Non-pigmented ciliary epithelial cell (primary cell): Measurements from ENCODE around the gene MED13L.
"Not testable (repeated sequence)": the region's sequence is repeated elsewhere in the genome, so short reads cannot be mapped to it uniquely, and the experiment has no call there.

Experiments used
- DNase-seq: peaks from one replicate; pipeline ENCODE4 v3.0.0-alpha.2; 2010; ENCODE audit warnings: low read depth

The MED13L gene

DNA sequence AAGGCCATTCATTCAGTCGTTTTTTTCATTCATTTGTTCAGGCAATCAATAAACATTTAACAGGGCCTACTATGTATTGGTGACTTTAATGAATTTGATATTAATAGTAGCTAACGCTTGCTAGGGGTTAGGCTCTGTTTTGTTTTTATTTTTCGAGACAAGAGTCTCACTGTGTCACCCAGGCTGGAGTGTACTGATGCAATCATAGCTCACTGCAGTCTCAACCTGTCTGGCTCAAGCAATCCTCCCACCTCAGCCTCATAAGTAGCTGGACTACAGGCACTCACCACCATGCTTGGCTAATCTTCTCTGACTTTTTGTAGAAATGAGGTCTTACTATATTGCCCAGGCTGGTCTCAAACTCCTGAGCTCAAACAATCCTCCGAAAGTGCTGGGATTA, 25.6 kb upstream of the MED13L start:
- no peak for DNase-seq

DNA sequence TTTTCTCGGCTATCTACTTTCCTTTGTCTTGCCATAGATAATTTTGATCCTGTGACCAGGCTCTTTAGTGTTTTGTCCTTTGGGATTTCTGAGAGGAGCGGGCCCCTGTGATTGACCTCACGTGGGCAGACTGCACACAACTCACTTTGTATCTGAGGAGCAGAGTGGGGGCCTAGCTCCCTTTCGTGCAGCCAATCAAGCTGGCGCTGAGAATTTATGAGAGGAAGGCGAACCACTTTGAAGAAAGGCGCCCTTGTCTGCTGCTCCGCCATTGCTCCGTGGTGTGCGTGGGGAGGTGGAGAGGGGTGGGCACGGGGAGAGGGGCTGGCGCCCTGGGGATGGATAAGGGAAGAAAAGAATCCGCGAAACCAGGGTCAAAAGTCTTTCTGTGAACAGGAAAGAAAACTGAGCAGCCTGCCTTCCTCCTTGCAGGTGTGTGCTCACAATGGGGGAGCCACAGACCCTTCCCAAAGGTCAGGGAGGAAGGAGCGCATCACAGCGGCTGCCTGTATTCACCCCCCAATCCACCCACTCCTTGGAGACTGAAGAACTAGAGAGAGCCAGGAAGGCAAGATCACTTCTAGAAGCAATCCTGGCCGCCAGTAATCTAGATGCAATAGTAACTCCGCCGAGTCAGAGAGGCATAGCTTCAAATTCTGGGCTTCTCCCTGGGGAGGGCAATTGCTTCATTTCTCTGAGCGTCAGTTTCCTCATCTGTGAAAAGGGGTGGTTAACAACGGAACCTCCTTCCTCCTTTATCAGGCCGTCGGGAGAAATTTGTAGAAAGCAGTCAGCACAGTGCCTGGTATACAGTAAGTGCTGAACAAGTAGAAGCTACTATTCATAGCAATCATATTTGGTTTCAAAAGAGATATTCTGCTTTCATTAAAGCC, 24.9 kb upstream of the MED13L start:
- DNase-seq, result no peak

- no peak for DNase-seq
Measured at GRCh38 chr12:116301621-116302020, 24.1 kb upstream of the MED13L start.

DNA sequence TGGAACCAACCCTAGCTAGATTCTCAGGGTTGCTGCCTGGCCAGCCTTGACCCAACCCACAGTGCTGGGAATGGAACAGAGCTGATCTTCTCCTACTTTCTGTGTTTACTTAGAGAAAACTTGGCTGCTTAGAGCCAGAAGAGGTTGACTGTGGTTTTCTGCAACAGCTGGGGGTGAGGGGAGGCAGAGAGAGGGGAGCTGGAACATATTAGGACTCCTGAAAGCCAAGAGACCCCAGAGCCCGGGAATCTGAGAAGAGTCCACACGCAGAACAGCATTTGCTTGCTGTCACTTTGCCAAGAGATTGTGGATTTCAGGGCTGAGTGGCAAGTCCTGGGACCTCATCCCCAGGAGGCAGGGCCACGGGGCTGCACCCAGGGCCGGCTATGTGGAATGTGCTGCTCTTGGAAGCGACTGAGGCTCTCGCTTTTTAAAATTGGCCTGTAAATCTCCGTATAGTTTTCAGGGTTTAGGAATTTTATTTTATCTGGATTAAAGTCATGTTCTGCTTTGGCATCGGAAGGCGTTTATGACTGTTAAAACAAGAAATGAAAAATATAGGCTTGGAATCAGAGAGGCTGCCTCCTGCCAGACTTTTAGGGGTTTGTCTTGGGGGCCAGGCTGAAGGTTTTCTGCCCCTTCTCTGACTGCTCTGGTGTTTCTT, 22.3 kb upstream of the MED13L start:
- no peak for DNase-seq

DNA sequence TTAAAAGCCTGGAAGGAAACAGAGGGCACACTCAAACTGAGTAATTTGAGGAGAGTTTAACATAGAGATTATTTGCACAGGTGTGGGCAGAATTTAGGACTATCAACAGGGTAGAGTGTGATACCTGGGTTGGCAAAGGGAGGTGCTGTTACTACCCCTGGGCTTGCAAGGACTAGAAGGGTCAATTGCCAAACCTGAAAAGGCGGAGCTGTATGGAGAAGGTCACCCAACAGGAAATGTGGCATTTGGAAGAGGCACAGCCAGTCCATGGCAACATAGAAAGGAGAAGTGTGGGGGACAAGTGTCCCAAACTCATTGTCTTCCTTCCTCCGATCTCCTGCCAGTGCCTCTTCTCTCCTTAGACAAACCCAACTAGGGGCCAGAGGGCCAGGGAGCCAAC, 21.6 kb upstream of the MED13L start:
- DNase-seq, result no peak

DNA sequence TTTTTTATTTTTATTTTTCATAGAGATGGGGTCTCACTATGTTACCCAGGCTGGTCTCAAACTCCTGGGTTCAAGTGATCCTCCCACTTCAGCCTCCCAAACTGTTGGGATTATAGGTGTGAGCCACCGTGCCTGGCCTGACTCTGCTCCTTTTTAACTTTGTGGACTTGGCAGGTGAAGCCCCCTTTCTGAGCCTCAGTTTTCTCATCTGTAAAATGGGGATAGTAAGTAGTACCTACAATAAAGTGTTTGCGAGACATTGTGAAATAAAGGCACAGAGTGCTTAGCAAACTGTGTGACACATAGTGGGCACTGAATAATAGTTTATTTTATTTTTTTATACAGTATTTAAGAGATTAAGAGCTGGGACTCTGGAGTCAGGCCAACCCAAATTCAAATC, 21.1 kb upstream of the MED13L start:
- DNase-seq, result no peak

GRCh38 chr12:116297224-116297834, 19.8 kb upstream of the MED13L start:
- DNase-seq, result no peak

GRCh38 chr12:116295327-116296263, 18.1 kb upstream of the MED13L start:
- no peak for DNase-seq

- DNase-seq, result no peak
Measured at GRCh38 chr12:116294454-116295165, 17.1 kb upstream of the MED13L start.

- DNase-seq, result no peak
Measured at GRCh38 chr12:116293687-116294453, 16.4 kb upstream of the MED13L start.

DNA sequence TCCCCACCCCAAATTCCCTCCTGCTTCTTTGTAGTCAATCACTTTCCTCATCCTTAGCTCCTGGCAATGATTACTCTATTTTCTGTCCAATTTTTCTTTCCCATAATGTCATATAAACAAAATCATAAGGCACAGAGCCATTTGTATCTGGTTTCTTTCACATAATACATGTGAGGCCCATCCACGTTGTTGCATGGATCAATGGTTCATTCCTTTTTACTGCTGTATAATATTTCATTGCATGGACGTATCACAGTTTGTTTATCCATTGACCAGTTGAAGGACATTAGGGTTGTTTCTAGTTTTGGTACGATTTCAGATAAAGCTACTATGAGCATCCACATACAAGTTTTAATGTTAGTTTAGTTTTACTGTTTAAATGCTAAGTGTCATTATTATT, 13.7 kb upstream of the MED13L start:
- DNase-seq, result no peak

DNA sequence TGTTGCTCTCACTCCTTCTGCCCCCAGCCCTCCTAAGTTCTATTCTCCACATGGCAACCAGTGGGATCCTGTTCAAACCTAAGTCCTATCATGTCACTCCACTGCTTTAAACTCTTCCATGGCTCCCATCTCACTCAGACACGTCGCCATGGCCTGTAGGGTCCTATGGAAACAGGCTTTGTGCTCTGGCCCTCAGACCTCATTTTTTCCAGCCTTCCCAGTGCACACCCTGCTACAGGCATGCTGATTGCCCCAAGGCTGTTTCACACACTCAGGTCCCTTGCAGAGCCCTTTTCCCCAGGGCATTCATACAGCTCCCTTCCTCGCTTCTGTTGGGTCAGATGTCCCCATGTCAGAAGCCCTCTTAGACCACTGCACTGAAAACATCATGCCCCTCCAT, 11.2 kb upstream of the MED13L start:
- DNase-seq, result no peak

- no peak for DNase-seq
Measured at GRCh38 chr12:116287842-116288301, 10.4 kb upstream of the MED13L start.

- no peak for DNase-seq
Measured at GRCh38 chr12:116284396-116284795, 6.9 kb upstream of the MED13L start.

- not testable (repeated sequence) for DNase-seq
Measured at GRCh38 chr12:116283881-116284280, 6.4 kb upstream of the MED13L start.

DNA sequence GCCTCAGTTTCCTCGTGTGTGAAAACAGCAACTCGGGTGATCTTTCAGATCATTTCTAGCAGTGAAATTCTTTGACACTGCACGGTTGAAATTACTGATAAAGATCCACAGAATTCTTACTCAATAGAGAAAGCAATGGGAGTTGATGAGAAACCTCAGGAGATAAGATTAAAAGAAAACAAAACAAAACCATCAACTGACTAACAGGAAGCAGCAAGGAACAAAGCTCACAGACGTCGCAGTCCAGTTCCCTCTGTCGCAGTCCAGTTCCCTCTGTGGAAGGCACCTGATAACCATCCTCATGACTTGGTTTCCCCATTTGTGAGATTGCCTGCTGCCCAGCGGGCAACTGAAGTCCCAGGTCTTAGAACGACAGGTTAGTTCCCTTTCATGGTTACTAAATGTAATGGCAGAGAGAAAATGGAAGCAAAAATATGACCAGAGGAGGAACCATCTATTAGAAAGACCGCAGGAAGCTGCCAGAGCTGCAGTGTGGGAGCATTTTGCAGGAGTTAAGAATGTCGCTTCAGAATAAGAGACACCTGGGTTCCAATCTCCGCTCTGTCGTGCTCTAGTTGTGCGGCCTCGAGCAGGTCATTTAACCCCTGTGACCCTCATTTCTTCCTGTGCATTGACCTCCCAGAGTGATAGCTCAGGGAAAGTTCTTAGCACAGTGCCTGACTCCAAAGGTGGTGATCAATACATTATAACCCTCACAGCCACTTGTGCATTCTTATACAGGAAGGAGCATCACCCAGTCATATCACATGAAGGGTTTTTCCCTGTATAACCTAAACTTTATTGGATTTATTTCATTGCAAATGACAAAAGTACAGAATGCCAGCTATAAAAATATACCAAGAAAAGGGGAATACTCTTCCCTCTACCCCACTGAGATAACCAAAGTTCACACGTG, 5.1 kb upstream of the MED13L start:
- DNase-seq, result no peak

- no peak for DNase-seq
Measured at GRCh38 chr12:116280595-116281290, 3.2 kb upstream of the MED13L start.

DNA sequence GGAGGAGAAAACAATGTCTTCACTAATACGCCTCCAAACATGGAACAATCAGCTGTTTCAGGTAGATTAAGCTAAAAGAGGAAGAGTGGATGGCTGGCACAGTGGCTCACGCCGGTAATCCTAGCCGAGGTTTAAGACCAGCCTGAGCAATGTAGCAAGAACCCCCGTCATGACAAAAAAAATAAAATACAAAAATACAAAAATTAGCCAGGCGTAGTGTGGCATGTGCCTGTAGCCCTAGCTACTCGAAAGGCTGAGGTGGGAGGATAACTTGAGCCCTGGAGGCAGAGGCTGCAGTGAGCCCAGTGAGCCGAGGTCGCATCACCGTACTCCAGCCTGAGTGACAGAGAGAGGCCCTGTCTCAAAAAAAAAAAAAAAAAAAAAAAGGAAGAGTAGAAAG, 1.2 kb upstream of the MED13L start:
- DNase-seq, result no peak

- DNase-seq, result no peak
Measured at GRCh38 chr12:116278279-116278626, 760 bp upstream of the MED13L start.
